ENCODE measurements around the gene PRKCE.

DNA sequence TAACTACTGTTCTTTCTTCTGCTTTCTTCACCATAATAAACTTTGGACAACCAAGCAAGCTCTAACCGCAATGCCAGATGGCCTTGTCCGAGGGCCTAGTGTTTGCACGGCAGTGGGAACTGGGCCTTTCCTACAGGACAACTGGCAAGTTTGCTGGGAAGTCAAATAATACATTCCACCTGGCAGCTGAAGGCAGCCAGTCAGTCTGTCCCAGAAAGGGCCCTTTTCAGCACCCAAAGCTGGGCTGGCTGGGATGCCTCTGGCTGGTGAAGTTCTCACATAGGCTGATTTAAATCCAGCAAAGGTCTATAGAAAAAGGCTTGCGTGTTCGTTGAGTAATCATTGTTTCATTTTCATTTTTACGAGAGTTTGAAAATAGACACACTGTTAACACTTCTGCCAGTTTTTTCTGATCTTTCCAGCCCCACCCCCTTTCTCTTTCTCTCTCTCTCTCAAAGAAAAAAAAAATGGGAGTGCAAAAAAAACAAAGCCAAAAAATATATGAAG is 535.7 kb downstream of the PRKCE start:
- TF ChIP-seq, protein P1, sequence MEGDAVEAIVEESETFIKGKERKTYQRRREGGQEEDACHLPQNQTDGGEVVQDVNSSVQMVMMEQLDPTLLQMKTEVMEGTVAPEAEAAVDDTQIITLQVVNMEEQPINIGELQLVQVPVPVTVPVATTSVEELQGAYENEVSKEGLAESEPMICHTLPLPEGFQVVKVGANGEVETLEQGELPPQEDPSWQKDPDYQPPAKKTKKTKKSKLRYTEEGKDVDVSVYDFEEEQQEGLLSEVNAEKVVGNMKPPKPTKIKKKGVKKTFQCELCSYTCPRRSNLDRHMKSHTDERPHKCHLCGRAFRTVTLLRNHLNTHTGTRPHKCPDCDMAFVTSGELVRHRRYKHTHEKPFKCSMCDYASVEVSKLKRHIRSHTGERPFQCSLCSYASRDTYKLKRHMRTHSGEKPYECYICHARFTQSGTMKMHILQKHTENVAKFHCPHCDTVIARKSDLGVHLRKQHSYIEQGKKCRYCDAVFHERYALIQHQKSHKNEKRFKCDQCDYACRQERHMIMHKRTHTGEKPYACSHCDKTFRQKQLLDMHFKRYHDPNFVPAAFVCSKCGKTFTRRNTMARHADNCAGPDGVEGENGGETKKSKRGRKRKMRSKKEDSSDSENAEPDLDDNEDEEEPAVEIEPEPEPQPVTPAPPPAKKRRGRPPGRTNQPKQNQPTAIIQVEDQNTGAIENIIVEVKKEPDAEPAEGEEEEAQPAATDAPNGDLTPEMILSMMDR (conservative IDR thresholded peaks at IDR 0.05; ENCODE audit: low read depth in 2 of 2): no peak
- TF ChIP-seq, protein P2, sequence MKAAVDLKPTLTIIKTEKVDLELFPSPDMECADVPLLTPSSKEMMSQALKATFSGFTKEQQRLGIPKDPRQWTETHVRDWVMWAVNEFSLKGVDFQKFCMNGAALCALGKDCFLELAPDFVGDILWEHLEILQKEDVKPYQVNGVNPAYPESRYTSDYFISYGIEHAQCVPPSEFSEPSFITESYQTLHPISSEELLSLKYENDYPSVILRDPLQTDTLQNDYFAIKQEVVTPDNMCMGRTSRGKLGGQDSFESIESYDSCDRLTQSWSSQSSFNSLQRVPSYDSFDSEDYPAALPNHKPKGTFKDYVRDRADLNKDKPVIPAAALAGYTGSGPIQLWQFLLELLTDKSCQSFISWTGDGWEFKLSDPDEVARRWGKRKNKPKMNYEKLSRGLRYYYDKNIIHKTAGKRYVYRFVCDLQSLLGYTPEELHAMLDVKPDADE (IDR thresholded peaks at IDR 0.05): no peak
- TF ChIP-seq EZH2 (IDR thresholded peaks at IDR 0.05; ENCODE audit: low read depth, unreplicated experiment) (no peak), POLR2AphosphoS5 (IDR thresholded peaks at IDR 0.05; ENCODE audit: low read depth) (no peak), CREB1 (CRISPR knock-in tag; IDR thresholded peaks at IDR 0.05; ENCODE audit: low read depth) (no peak), EZH2phosphoT487 (IDR thresholded peaks at IDR 0.05; ENCODE audit: unreplicated experiment) (no peak), JUNB (IDR thresholded peaks at IDR 0.05; ENCODE audit: unreplicated experiment) (no peak)
- TF ChIP-seq, protein P3, sequence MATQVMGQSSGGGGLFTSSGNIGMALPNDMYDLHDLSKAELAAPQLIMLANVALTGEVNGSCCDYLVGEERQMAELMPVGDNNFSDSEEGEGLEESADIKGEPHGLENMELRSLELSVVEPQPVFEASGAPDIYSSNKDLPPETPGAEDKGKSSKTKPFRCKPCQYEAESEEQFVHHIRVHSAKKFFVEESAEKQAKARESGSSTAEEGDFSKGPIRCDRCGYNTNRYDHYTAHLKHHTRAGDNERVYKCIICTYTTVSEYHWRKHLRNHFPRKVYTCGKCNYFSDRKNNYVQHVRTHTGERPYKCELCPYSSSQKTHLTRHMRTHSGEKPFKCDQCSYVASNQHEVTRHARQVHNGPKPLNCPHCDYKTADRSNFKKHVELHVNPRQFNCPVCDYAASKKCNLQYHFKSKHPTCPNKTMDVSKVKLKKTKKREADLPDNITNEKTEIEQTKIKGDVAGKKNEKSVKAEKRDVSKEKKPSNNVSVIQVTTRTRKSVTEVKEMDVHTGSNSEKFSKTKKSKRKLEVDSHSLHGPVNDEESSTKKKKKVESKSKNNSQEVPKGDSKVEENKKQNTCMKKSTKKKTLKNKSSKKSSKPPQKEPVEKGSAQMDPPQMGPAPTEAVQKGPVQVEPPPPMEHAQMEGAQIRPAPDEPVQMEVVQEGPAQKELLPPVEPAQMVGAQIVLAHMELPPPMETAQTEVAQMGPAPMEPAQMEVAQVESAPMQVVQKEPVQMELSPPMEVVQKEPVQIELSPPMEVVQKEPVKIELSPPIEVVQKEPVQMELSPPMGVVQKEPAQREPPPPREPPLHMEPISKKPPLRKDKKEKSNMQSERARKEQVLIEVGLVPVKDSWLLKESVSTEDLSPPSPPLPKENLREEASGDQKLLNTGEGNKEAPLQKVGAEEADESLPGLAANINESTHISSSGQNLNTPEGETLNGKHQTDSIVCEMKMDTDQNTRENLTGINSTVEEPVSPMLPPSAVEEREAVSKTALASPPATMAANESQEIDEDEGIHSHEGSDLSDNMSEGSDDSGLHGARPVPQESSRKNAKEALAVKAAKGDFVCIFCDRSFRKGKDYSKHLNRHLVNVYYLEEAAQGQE (IDR thresholded peaks at IDR 0.05; ENCODE audit: unreplicated experiment): no peak
